T1000 (cell line): ENCODE data around the gene ZBTB32.
"Not testable (repeated sequence)": the region's sequence is repeated elsewhere in the genome, so short reads cannot be mapped to it uniquely, and the experiment has no call there.

Experiments used
- DNase-seq: peaks from one replicate; lab custom pipeline; 2025; ENCODE audit warnings: mixed read lengths; lab: John Stamatoyannopoulos, UW

Gene ZBTB32

GRCh38 chr19:35720648-35721047, 16.3 kb downstream of the ZBTB32 start:
- DNase-seq: no peak

GRCh38 chr19:35721374-35721773, 17.0 kb downstream of the ZBTB32 start:
- no peak for DNase-seq

GRCh38 chr19:35722461-35722860, 18.1 kb downstream of the ZBTB32 start:
- no peak for DNase-seq

GRCh38 chr19:35722897-35723296, 18.5 kb downstream of the ZBTB32 start:
- no peak for DNase-seq

- DNase-seq: no peak
Observed at GRCh38 chr19:35723671-35724070, 19.3 kb downstream of the ZBTB32 start.

GRCh38 chr19:35724132-35724531, 19.8 kb downstream of the ZBTB32 start:
- not testable (repeated sequence) for DNase-seq

GRCh38 chr19:35724560-35724959, 20.2 kb downstream of the ZBTB32 start:
- no peak for DNase-seq

- DNase-seq: no peak
Observed at GRCh38 chr19:35725216-35725861, 21.0 kb downstream of the ZBTB32 start.

- DNase-seq: no peak
Observed at GRCh38 chr19:35727053-35727955, 22.9 kb downstream of the ZBTB32 start.

GRCh38 chr19:35727956-35728706, 23.8 kb downstream of the ZBTB32 start:
- no peak for DNase-seq

GRCh38 chr19:35729021-35729420, 24.7 kb downstream of the ZBTB32 start:
- no peak for DNase-seq

GRCh38 chr19:35729763-35730162, 25.4 kb downstream of the ZBTB32 start:
- DNase-seq: no peak

GRCh38 chr19:35730326-35730725, 26.0 kb downstream of the ZBTB32 start:
- DNase-seq: no peak

GRCh38 chr19:35731353-35731752, 27.0 kb downstream of the ZBTB32 start:
- no peak for DNase-seq

- no peak for DNase-seq
Observed at GRCh38 chr19:35731779-35732405, 27.5 kb downstream of the ZBTB32 start.

GRCh38 chr19:35732540-35733179, 28.3 kb downstream of the ZBTB32 start:
- no peak for DNase-seq

- DNase-seq: no peak
Observed at GRCh38 chr19:35733180-35734125, 29.1 kb downstream of the ZBTB32 start.

- DNase-seq: no peak
Observed at GRCh38 chr19:35734273-35734672, 29.9 kb downstream of the ZBTB32 start.

GRCh38 chr19:35734889-35735288, 30.5 kb downstream of the ZBTB32 start:
- DNase-seq: no peak
